Stimulated activated CD8-positive, alpha-beta memory T cell treated with anti-CD3 and anti-CD28 coated beads, Interleukin-15, amount 100 ng/mL, for 48 hours (primary cell): ENCODE measurements around the gene CCL20.

Experiments used
- DNase-seq, 2 donors: peaks; one replicate each; pipeline ENCODE4 v3.0.0-alpha.2; 2020; ENCODE audit warnings: low read depth in 2 of 2

The CCL20 gene

DNA sequence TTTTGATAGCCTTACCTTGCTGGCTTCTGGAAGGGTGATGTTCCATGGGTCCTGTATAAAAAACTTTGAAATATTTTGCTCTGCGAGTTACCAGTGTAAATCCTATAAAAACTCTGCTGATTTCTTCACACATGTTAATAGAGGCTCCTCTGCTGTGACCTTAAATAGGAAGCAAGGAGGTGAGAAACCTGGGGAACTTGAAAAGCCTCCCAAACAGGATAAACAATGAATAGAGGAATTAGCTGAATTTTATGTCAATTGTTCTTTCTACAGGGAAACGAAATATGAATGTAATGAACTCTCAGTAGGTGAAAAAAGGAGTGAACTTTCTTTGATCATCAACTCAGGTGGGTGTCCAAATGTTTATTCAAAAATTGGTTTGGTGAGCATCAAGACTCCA lies 10.8 kb upstream of the CCL20 start:
- no peak for DNase-seq

DNA sequence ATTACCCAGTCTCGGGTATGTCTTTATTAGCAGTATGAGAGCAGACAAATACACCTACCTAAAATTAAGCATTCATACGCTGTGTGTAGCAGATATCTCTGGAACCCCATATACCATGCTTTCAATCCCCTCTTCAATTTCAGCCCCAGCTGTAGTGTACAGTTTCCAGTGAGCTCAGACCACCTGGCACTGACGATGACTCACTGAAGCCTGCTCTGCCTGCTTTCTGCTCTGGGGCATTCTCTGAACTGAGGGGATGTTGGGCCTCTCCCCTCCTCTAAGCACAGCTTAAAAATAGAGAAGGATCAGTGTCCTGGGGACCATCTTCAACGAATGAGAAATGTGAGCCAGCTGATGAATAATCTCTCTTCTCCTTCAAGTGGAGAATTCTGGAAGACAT lies 8.7 kb upstream of the CCL20 start:
- DNase-seq: no peak

DNA sequence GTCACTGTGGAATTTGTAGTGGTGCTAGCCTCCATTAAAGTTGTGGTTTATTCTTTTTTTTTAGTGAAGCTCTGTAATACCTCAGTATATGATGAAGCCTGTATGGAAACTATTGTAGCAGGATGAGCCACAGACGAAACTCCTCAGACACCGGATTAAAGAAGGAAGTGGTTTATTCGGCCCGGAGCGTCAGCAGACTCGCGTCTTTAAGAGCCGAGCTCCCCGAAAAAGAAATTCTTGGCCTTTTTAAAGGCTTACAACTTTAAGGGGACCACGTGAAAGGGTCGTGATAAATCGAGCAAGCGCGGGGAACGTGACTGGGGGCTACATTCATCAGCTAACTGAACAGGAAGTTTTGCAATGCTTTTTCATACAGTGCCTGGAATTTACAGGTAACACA lies 8.1 kb upstream of the CCL20 start:
- no peak for DNase-seq

DNA sequence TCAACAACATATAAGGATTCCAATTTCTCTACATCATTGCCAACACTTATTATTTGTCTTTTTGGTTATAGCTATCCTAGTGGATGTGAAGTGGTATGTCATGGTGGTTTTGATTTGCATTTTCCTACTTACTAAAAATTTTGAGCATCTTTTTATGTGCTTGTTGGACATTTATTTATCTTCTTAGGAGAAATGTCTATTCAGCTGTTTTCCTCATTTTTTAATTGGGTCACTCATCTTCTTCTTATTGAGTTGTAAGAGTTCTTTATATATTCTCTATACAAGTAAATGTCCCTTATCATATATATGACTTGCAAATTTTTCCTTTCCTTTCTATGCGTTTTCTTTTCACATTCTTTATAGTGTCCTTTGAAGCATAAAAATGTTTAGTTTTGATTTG lies 4.7 kb upstream of the CCL20 start:
- no peak for DNase-seq

DNA sequence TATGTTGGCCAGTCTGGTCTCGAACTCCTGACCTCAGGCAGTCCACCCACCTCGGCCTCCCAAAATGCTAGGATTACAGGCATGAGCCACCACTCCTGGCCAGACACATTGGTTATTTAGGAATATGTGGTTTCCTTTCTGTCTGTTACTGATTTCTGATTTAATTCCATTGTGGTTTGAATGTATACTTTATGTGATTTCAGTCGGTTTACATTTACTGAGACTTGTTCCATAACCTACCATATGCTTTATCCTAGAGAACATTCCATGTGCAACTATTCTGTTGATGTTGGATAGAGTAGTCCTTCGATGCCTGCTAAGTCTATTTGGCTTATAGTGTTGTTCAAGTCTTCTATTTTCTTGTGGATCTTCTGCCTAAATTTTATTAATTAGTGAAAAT lies 1.6 kb upstream of the CCL20 start:
- no peak for DNase-seq

DNA sequence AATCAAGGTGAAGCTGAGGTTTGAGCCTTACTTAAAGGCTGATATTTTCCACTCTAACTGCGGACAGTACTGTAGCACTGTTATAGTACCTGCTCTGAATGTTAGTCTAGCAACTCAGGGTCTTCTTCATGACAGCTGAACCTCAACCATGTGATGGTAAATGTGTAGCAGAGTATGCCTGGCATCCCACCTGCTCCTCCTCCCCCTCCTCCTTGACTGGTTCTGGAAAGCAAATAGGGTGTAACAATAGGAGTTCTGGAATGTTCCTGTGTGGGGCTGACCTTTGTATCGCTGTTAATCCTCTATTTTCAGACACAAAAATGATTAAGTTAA lies 447 bp upstream of the CCL20 start:
- no peak for DNase-seq

DNA sequence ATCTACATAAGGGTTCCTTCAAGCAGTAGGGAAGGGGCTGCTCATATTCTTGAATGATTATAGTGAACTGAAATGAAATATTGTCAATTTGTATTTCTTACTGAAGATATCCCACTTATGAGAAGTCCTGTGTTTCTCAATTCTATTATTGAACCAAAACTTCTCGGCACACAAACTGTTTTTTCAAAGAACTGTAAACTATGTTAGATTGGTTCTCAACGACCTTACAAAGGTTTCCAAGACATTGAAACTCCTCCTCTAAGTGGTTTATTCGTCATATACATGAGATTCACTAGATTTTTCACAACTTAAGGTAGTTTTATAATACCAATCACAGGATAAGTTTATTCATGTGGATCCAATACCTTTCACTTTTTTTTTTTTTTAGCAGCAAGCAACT lies 1.4 kb downstream of the CCL20 start:
- no peak for DNase-seq

DNA sequence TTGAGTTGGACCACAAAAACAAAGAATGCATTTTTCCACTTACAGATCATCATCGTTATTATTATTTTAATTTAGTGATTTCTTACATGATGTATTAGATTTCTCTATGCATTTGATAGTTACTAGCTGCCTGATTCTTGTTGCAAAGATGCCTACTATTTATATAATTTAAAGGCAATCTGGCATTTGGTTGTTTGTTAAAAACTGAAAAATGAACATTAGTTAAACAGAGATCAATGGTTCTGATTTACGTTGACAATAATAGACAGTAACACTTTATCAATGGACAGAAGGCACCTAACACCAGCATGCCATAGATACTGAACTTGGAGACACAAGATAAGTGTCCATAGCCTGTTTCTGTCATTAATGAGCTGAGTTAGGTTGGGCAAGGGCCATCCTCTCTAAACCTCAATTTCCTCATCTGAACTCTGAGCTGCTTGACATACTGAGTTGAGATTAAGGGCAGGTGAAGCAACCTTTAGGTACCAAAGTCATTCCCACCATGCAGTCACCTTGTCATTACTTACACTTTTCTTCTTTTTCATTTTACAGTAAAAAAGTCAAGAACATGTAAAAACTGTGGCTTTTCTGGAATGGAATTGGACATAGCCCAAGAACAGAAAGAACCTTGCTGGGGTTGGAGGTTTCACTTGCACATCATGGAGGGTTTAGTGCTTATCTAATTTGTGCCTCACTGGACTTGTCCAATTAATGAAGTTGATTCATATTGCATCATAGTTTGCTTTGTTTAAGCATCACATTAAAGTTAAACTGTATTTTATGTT lies 3.1 kb downstream of the CCL20 start:
- no peak for DNase-seq

DNA sequence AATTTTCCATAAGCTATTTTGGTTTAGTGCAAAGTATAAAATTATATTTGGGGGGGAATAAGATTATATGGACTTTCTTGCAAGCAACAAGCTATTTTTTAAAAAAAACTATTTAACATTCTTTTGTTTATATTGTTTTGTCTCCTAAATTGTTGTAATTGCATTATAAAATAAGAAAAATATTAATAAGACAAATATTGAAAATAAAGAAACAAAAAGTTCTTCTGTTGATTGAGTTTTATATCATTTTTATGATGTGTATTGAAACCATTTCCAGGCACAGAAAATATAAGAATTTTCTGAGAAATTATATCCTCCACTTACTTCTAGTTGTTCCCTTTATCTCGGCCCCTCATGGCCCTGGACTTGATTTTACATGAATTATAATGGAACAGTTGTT lies 3.7 kb downstream of the CCL20 start:
- no peak for DNase-seq

DNA sequence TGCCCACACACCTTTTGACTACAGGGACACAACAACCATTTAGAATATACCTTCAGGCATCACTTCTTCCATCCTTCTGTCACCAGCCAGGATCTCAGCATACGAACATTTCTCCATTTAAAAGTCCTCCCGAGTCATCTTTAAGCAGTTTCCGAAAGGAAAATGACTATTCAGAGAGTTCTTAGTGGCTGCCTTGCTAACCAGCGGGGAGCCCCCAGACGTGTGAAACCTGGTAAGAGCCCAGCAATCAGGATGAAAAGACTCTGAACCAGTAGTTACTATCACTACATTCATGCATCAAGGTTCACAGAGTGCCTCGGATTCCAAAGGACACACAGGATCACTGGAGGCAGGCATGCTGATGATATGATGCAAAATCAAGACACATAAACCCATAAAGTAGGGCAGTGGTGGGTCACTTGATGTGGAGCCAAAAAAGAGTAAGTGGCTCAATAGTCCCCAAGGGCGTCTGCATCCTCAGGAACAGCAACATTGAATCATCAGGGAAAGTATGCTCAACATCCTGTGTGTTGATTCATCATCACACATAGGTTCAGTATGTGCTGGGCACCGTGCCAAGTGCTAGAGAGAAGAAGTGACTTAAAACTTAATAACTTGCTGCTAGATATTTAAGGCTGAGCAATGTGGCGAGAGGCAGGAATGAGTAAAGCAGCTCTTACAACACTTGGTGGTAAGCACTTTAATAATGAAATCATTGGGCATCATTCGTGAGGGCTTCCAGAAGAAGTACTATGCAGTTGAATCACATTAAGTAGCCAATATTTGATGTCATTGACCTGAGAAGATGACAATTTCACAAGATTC lies 4.4 kb downstream of the CCL20 start:
- DNase-seq: peak; percentile 64 to 79

DNA sequence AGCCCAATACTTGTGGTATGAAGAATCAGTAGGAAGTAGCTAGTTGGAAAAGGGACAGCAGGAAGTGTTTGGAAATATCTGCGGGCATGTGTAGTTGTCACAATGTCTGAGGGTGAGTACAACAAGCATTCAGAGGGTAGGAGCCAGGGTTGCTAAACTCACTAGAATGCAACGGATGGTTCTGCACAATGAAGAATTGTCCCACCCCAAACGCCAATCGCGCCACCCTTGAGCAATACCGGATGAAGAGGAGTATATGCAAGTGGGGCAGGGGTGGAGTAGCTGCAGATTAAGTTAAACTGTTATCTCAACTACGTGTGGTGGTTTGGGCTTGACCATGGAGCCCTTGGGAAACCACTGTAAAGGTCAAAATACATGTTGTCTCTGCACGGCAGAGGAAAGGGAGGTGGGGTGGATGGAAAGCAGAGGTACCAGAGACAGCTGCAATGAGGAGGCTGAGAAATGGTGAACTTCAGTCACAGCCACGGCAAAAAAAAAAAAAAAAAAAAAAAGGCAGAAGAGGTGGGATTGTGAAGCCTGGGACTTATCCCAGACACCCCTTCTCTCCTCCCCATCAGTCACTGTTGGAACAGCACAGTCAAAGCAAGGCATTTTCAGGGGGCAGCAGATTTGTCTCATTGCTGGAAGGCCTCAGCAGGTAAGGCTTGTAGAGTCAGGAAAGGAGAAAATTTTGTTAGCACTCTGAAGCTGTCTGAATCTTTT lies 5.2 kb downstream of the CCL20 start:
- no peak for DNase-seq

DNA sequence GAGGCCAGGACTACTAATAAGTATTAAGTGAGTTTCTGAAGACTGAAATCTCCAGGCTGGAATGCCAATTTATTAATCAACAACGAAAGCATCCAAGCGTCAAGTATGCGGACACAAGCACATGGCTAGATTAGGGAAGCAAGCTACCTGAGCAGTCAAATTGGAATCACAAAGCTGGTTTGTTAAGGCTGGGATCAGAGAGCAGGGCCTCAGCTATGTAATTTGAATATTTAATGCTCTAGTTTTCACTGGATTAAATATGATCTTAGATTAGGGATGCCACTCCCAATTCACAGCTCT lies 5.7 kb downstream of the CCL20 start:
- no peak for DNase-seq

DNA sequence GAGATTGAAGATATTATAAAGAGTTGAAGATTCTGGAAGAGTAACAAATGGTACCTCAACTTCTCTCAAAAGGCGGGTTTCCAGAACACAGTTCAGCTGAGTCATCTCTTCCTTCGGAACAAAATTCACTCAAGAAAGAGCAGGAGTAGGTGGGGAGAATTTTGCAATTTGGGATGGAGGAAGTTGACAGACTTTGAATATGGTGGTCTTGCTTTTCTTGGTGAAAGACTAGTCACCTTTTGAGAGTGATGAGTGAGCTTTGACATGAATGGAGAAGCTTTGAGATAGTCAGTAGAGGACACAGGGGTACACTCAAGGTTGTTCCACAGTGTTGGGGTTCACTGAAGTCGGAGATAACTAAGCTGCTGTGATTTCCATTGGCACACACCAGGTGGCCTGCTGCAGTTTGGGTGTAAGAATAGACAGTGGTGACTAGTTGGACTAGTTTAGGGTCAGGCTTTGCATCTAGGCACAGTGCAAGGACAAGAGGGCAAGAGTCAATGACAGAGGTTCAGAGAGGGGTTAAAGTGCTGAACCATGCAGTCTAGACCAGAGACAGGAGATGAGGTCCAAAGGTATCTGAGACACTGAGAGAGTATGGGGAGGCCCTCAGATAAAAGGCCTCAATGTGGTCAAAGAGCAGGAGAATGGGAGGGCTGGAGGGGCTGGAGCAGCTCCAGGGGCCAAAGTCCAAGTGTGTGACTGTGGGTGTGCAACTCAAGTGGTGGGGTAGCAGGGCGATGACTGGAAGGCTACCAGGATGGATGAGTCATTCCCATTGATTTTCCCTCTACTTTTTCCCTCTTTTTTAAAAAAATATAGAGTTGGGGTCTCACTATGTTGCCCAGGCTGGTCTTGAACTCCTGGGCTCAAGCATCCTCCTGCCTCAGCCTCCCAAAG lies 7.7 kb downstream of the CCL20 start:
- no peak for DNase-seq

DNA sequence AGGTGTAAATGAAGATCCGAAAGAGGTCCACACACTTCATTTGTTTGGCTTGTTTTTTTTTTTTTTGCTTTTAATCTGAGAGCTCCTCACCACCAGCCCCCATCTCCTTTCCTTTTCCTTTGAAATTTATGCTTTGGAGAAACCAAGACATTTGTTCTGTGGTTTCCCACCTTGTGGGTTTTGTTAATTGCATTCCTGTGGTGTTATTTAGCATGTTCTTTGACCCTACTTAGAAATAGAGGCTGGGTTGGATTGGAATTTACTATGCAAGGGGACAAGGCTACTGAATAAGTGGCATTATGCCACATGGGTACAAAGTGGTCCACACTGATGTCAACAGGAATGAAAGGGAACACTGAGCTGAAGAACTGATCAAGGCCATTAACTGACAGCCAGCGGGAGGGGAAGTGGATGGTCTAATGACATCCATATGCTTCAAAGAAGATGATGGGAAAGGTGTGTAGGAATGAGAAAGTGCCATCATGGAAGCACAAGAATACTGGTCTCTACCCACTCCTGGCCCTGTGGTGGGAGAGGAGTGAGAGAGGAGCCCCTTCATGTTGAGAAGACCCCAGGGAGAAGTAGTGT lies 8.9 kb downstream of the CCL20 start:
- no peak for DNase-seq

DNA sequence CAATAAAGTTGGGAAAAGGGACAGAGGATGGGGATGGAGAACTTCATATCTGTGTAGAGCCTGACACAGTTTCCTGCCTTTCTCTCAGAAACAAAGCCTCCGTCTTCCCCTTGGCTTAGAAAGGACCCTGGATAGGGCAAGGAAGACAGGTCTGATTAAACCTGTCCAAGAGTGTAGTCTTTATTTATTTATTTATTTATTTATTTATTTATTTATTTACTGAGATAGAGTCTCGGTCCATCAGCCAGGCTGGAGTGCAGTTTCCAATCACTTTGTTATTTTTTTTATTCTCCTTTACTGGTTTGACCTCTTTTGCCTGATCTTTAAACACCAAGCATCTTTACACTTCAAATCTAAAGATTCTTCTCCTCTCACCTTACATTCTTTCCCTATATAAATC lies 10.3 kb downstream of the CCL20 start:
- DNase-seq: no peak

DNA sequence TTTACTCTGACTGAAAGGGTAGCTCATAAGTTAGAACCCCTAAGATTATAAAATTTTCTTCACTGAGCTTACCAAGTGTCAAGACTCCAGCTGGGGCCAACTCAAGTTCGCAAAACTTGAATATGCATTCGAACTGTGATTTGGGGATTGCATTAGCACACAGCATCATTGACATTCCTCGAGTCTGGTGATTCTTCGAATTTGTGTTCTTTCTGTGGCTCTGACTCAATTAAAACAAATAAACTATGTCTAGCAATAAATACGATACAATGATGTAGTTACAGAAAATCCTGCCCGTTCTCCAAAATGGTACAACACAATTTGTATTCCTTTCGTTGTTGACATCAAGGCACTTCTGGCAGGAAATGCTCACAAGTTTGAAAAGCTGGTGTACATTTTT lies 11.1 kb downstream of the CCL20 start:
- no peak for DNase-seq

DNA sequence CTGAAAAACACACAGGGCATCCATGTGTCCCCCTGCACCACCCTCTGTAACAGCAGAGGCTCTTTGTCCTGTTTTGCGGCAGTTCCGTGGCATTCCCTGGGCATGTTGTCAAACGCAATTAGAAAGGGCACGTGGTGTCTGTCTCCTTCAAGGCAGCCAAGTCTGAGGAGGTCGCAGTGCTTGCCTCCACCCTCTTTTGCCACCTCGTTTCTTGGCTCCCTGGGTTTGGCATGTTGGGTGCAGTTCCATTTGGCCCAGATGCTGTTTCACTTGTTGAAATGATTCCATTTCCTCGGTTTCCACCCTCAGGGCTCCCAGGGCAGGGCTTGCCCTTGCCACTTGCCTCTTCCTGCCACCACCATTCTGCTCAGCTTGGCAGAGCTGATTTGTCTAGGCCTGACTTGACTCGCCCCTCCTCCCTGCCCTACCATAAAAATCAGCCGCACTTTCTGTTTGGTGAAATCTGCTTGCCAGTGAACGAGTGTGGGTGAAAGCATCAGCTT lies 12.4 kb downstream of the CCL20 start:
- DNase-seq: no peak

DNA sequence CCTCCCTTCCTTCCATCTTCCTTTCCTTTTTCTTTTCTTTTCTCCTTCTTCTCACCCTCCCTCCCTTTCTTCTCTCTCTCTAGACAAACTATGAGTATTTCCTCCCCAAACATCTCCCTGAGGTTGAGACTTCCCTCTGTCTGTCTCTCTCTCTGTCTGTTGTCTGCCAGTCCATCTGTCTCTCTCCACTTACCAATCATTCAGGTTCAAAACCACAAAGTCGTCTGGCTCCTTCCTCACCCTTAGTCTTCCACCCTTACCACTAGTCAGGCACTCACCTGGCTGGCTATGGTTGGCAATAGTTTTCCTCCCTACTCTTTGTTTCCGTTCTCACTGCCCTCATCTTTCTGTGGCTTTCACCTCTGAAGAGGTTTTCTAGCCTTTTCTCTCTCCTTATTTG lies 12.9 kb downstream of the CCL20 start:
- DNase-seq: no peak

DNA sequence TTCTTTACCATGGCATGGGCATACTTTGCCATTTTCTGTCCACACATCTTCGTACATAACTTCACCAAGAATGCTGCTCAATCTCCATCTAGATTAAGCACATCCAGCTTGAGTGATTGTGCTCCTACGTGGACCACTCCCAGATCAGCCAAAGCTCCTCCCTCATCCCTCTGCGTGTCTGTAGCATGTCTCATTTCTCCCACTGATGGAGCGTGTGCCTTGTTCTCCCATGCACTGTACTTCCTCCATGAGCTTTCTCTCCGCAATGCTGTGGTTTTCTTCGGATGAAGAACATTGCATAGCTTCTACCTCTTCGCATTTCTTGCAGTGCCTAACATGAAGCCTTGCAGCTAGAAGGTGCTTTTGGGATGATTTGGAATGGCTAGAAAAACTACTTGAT lies 13.5 kb downstream of the CCL20 start:
- no peak for DNase-seq

DNA sequence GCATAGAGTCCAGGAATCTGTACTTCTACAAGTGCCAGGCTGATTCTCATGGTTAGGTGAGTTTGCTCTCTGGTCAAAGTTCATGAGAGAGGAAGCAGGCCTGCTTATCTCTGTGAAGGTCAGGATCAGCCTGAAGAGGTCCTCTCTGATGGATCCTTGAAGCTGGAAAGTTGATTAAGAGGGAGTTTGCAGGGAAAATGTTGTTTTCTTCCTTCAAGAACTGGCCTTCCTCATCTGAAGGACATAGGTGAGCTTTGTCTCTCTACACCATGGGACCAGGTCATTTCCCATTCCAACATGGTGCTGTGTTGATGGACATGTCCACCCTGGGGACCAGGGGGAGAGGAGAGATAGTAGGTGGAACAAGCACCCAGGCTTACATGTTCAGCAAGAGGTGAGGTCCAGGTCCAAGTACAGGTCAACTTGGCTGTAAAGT lies 14.9 kb downstream of the CCL20 start:
- no peak for DNase-seq

DNA sequence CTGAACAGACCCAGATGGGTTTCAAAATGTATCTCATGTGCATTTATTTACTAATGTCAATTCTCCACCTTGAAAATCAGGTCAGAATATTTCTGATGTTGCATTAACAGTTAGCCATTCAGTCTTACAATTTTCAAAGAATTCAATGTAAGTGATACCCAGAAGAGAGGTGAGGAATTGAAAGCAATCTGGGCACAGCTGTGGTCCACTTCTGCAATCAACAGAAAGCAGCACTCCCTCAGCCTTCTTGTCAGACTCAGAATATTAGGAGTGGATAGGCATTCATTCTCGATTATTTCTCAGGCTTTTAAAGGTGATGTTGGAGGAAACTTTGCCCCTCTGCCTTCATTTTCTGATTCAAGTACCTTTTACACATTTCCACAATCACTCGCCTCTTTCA lies 15.7 kb downstream of the CCL20 start:
- no peak for DNase-seq
